ENCODE results near the gene GRIK5.

DNA sequence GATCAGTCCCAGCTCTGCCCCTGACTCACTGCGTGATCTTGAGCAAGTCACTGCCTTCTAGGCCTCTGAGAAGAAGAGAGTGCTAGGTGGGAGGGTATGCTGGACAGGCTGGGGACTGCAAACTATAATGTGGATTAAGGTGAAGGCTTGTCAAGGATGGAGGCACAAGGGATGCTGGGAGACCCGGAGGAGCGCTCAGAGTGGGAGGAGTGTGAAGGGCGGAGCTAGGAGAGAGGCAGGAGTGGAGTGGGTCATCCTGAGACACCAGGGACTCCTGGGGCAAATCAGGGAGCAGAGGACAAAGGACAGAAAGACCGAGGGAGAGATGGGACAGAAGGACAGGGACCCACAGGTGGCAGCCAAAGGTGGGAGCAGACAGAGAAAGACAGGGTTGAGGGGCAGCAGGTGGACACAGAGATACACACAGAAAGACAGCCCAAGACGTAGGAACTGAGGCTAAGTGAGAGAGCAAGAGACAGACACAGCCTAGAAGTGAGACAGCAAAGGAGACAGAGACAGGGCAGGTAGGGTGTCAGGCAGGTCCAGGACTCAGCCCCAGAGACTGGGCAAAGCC lies 2.6 kb downstream of the GRIK5 start:
- TF ChIP-seq, protein P1, sequence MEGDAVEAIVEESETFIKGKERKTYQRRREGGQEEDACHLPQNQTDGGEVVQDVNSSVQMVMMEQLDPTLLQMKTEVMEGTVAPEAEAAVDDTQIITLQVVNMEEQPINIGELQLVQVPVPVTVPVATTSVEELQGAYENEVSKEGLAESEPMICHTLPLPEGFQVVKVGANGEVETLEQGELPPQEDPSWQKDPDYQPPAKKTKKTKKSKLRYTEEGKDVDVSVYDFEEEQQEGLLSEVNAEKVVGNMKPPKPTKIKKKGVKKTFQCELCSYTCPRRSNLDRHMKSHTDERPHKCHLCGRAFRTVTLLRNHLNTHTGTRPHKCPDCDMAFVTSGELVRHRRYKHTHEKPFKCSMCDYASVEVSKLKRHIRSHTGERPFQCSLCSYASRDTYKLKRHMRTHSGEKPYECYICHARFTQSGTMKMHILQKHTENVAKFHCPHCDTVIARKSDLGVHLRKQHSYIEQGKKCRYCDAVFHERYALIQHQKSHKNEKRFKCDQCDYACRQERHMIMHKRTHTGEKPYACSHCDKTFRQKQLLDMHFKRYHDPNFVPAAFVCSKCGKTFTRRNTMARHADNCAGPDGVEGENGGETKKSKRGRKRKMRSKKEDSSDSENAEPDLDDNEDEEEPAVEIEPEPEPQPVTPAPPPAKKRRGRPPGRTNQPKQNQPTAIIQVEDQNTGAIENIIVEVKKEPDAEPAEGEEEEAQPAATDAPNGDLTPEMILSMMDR (IDR thresholded peaks at IDR 0.05; ENCODE audit: low read depth, low read length, missing input control): no peak
- TF ChIP-seq YY1 (IDR thresholded peaks at IDR 0.05): no peak
- no peak for TF ChIP-seq TAF1 (conservative IDR thresholded peaks at IDR 0.05)
- TF ChIP-seq GABPA (IDR thresholded peaks at IDR 0.05 in 1 of 2, conservative IDR thresholded peaks at IDR 0.05 in 1 of 2): no peak
- TF ChIP-seq FOXA1 (IDR thresholded peaks at IDR 0.05): no peak
- TF ChIP-seq, protein P2, sequence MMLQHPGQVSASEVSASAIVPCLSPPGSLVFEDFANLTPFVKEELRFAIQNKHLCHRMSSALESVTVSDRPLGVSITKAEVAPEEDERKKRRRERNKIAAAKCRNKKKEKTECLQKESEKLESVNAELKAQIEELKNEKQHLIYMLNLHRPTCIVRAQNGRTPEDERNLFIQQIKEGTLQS (IDR thresholded peaks at IDR 0.05): no peak
- TF ChIP-seq, protein P3, sequence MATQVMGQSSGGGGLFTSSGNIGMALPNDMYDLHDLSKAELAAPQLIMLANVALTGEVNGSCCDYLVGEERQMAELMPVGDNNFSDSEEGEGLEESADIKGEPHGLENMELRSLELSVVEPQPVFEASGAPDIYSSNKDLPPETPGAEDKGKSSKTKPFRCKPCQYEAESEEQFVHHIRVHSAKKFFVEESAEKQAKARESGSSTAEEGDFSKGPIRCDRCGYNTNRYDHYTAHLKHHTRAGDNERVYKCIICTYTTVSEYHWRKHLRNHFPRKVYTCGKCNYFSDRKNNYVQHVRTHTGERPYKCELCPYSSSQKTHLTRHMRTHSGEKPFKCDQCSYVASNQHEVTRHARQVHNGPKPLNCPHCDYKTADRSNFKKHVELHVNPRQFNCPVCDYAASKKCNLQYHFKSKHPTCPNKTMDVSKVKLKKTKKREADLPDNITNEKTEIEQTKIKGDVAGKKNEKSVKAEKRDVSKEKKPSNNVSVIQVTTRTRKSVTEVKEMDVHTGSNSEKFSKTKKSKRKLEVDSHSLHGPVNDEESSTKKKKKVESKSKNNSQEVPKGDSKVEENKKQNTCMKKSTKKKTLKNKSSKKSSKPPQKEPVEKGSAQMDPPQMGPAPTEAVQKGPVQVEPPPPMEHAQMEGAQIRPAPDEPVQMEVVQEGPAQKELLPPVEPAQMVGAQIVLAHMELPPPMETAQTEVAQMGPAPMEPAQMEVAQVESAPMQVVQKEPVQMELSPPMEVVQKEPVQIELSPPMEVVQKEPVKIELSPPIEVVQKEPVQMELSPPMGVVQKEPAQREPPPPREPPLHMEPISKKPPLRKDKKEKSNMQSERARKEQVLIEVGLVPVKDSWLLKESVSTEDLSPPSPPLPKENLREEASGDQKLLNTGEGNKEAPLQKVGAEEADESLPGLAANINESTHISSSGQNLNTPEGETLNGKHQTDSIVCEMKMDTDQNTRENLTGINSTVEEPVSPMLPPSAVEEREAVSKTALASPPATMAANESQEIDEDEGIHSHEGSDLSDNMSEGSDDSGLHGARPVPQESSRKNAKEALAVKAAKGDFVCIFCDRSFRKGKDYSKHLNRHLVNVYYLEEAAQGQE (IDR thresholded peaks at IDR 0.05): no peak
- no peak for TF ChIP-seq SP1 (IDR thresholded peaks at IDR 0.05)
- no peak for TF ChIP-seq RAD21 (IDR thresholded peaks at IDR 0.05)
- no peak for TF ChIP-seq JUND (IDR thresholded peaks at IDR 0.05)

Measured in liver (tissue), 3 donors.